Pancreas (tissue), 10 donors: ENCODE results near the gene ACSS3. TPM values are rescaled to one million over a fixed set of nuclear protein-coding genes. Genes with fewer than 3 reads are reported as not detected.

Experiments
- ATAC-seq, 4 donors: fragments of 200-7000 bp; cut with Tn5 transposase; one replicate each; pipeline versions ENCODE4 v1.8.0 to v1.9.1; 2020; ENCODE audit warnings: mild to moderate bottlenecking in 4 of 4, moderate library complexity in 4 of 4
- DNase-seq, 6 donors: peaks; one replicate each; pipeline ENCODE4 v3.0.0-alpha.2; 2020
- FAIRE-seq: peaks from 2 replicates; lab custom pipeline; 2012; peaks lifted over from hg19 to GRCh38; lab: Jason Lieb, UNC
- H3K27ac ChIP-seq, 4 donors: fragments of 200-600 bp; sonication (generic); 1 replicate in 3 of 4; 2 replicates in 1 of 4; pipeline versions ENCODE4 v1.5.0 to v1.8.0; 2020
- H3K27me3 ChIP-seq, 4 donors: fragments of 200-600 bp; one replicate each; pipeline ENCODE4 v1.8.0; 2021
- H3K36me3 ChIP-seq, 3 donors: fragments of 200-600 bp; sonication (generic) in 1 of 3; one replicate each; pipeline versions ENCODE4 v1.5.0 to v1.8.0; 2020 to 2021
- H3K4me1 ChIP-seq, 3 donors: fragments of 200-600 bp; one replicate each; pipeline ENCODE4 v1.8.0; 2021
- H3K4me3 ChIP-seq, 4 donors: fragments of 200-600 bp; sonication (generic) in 2 of 4; one replicate each; pipeline versions ENCODE4 v1.5.0 to v1.8.0; 2020 to 2021
- H3K9me3 ChIP-seq, 4 donors: fragments of 200-600 bp; one replicate each; pipeline ENCODE4 v1.8.0; 2021
- CTCF ChIP-seq, 4 donors: fragments of 200-600 bp; sonication (generic) in 3 of 4; IDR thresholded peaks; one replicate each; pipeline versions ENCODE4 v1.5.0 to v1.8.0; 2021; ENCODE audit warnings: antibody characterized with exemption in 4 of 4
- WGBS, 2 donors: extraction: QIAGEN DNeasy Blood & Tissue Kit; methylation state at CpG; one replicate each; pipeline ENCODE4 v1.1.7; 2013; 5-methylcytosine and 5-hydroxymethylcytosine counted together
- intact Hi-C, 3 donors: fragments of 100-400 bp; cut with DNase I; formaldehyde crosslinking; loops; one replicate each; pipeline versions ENCODE4 v1.11.1 to v1.14.2; 2022
- polyA plus RNA-seq, 2 donors: library from polyadenylated mRNA; stranded (reverse); fragments of 200-250 nt; gene quantifications; one replicate each; pipeline ENCODE4 v1.2.3, GENCODE V29; 2013
- total RNA-seq, 6 donors: library from RNA; stranded (reverse); fragmentation: NEBNext Ultra II Directional in 4 of 6; extraction: Animal tissue kit (Norgen Biotek cat#: 25700) in 4 of 6; gene quantifications; one replicate each; pipeline versions ENCODE4 v1.2.1 to v1.2.4, GENCODE V29; 2021 to 2023
- donor health status: healthy with polysubstance abuse.
- donor health status: DM: no; HTN: no; CAD: no; lungs with moderate emphysema.
- donor health status: DM: no; HTN: no; CAD: no.
- donor health status: control.
- donor health status: control.
- donor health status: Bipolar disorder and iron deficiency.
- donor health status: DM: yes; HTN: yes; CAD: no.
- donor health status: DM: no; HTN: no; CAD: no.
- donor health status: DM: no; HTN: no; CAD: no.
- donor health status: DM: yes; HTN: yes; CAD: no.

Gene ACSS3
- total and polyA plus RNA-seq, 8 donors = 1.4 to 5.6 (median 2.2) TPM

GRCh38 chr12:81070846-81071245, 7.0 kb upstream of the ACSS3 start:
- DNase-seq (no peak), FAIRE-seq (no peak), ATAC-seq (no peak)
- H3K27ac ChIP-seq = no peak overlapping the region
- no peaks in the 10 kb centered on the region for H3K36me3 ChIP-seq
- TF ChIP-seq CTCF (IDR thresholded peaks at IDR 0.05) = no peak
- H3K4me1 ChIP-seq = no peaks in the 10 kb centered on the region
- H3K27me3 ChIP-seq = no peaks in the 10 kb centered on the region
- no peaks in the 10 kb centered on the region for H3K9me3 ChIP-seq
- intact Hi-C loops = no loop called here
- no peak overlapping the region for H3K4me3 ChIP-seq

GRCh38 chr12:81075539-81075938, 2.3 kb upstream of the ACSS3 start:
- Histone ChIP-seq H3K36me3 (no peaks in the 10 kb centered on the region), H3K9me3 (no peaks in the 10 kb centered on the region), H3K4me1 (no peaks in the 10 kb centered on the region), H3K27me3 (no peaks in the 10 kb centered on the region), H3K27ac (no peak overlapping the region), H3K4me3 (no peak overlapping the region)
- TF ChIP-seq CTCF (IDR thresholded peaks at IDR 0.05) = no peak
- WGBS, 2 donors = 64 to 66% methylated on average over 3 of the region's 3 CpGs
- ATAC-seq (no peak), DNase-seq (no peak), FAIRE-seq (no peak)
- intact Hi-C loops = no loop called here

- intact Hi-C loops = no loop called here
- no peaks in the 10 kb centered on the region for H3K9me3 ChIP-seq
- WGBS, 2 donors = 10 to 14% methylated on average over 6 of the region's 6 CpGs
- FAIRE-seq (no peak), ATAC-seq (peak; percentile 35 to 72 (median 49)), DNase-seq (peak in 1 of 6 donors; percentile 10)
- no peaks in the 10 kb centered on the region for H3K27me3 ChIP-seq
- peak overlapping the region; percentile 36 to 57 (median 46) for H3K4me3 ChIP-seq
- no peaks in the 10 kb centered on the region for H3K36me3 ChIP-seq
- H3K27ac ChIP-seq = peak overlapping the region in 1 of 4 donors; percentile 48
- no peaks in the 10 kb centered on the region for H3K4me1 ChIP-seq
- TF ChIP-seq CTCF (IDR thresholded peaks at IDR 0.05) = no peak
Observed at GRCh38 chr12:81077329-81077685, 572 bp upstream of the ACSS3 start.

- FAIRE-seq = no peak
- WGBS, 2 donors = 29 to 39% methylated on average over 10 of the region's 10 CpGs
- DNase-seq = no peak
- ATAC-seq = peak in 3 of 4 donors; percentile 34 to 50 (median 42)
- H3K4me3 ChIP-seq = peak overlapping the region; percentile 36 to 57 (median 46)
- peak overlapping the region in 2 of 4 donors; percentile 46 to 48 for H3K27ac ChIP-seq
- H3K9me3 ChIP-seq = no peaks in the 10 kb centered on the region
- H3K27me3 ChIP-seq = no peaks in the 10 kb centered on the region
- no peak for TF ChIP-seq CTCF (IDR thresholded peaks at IDR 0.05)
- intact Hi-C loops = no loop called here
- H3K4me1 ChIP-seq = no peaks in the 10 kb centered on the region
- H3K36me3 ChIP-seq = no peaks in the 10 kb centered on the region
Observed at GRCh38 chr12:81078469-81079196, 754 bp downstream of the ACSS3 start.
